SK-N-SH treated with all-trans-retinoic acid at 6 μM for 48 hours (cell line): ENCODE results near the gene FAM120A.

Experiments used
- ARNTL ChIP-seq: fragments of 450-650 bp; formaldehyde crosslinking; IDR thresholded peaks from 2 replicates; pipeline ENCODE4 v1.5.0; 2020; ENCODE audit warnings: low read depth, mild to moderate bottlenecking, moderate library complexity, borderline replicate concordance
- BACH2 ChIP-seq: fragments of 250-450 bp; sonication (Bioruptor Pico); IDR thresholded peaks from 2 replicates; pipeline ENCODE4 v1.9.0; 2021; ENCODE audit warnings: mild to moderate bottlenecking, borderline replicate concordance
- CREB5 ChIP-seq: fragments of 250-450 bp; sonication (Bioruptor Pico); IDR thresholded peaks from 2 replicates; pipeline ENCODE4 v1.5.1; 2020; ENCODE audit warnings: low read depth, mild to moderate bottlenecking, moderate library complexity
- CSRNP3 ChIP-seq: fragments of 250-450 bp; sonication (Bioruptor Pico); IDR thresholded peaks from 2 replicates; pipeline ENCODE4 v1.5.1; 2021; ENCODE audit warnings: mild to moderate bottlenecking, moderate library complexity
- GLIS3 ChIP-seq: fragments of 250-450 bp; sonication (Bioruptor Pico); IDR thresholded peaks from 2 replicates; pipeline ENCODE4 v1.5.0; 2020; ENCODE audit warnings: mild to moderate bottlenecking, moderate library complexity
- PATZ1 ChIP-seq: fragments of 250-450 bp; sonication (Bioruptor Pico); IDR thresholded peaks from 2 replicates; pipeline ENCODE4 v1.8.0; 2020; ENCODE audit warnings: mild to moderate bottlenecking, moderate library complexity, borderline replicate concordance
- TOX ChIP-seq: fragments of 250-450 bp; sonication (Bioruptor Pico); IDR thresholded peaks from 2 replicates; pipeline ENCODE4 v1.8.0; 2021; ENCODE audit warnings: mild to moderate bottlenecking, moderate library complexity, borderline replicate concordance
- ZFP3 ChIP-seq: fragments of 250-450 bp; sonication (Bioruptor Pico); IDR thresholded peaks from 2 replicates; pipeline ENCODE4 v1.5.0; 2020; ENCODE audit warnings: mild to moderate bottlenecking, moderate library complexity

GRCh38 chr9:93466416-93467061 is 15.1 kb downstream of the FAM120A start:
- no peak for TF ChIP-seq TOX (CRISPR knock-in tag)
- no peak for TF ChIP-seq PATZ1 (CRISPR knock-in tag)
- no peak for TF ChIP-seq BACH2 (CRISPR knock-in tag)
- no peak for TF ChIP-seq ZFP3 (CRISPR knock-in tag)
- TF ChIP-seq CSRNP3 = no peak
- no peak for TF ChIP-seq CREB5 (CRISPR knock-in tag)
- no peak for TF ChIP-seq ARNTL (CRISPR knock-in tag)
- TF ChIP-seq GLIS3 (CRISPR knock-in tag) = no peak
